Dendritic cell treated with granulocyte-macrophage colony-stimulating factor and Interleukin-4, amounts not matched to agents 40 ng/mL and 50 ng/mL, for 4 days (primary cell): ENCODE data around the gene KIAA2012.
"Not testable (repeated sequence)": the region's sequence is repeated elsewhere in the genome, so short reads cannot be mapped to it uniquely, and the experiment has no call there.

Experiments used
- H3K27ac Mint-ChIP-seq: one replicate; pipeline ENCODE4 v1.8.0; 2022; ENCODE audit warnings: mild to moderate bottlenecking, mixed read lengths
- H3K27me3 Mint-ChIP-seq: one replicate; pipeline ENCODE4 v1.8.0; 2022; ENCODE audit warnings: mild to moderate bottlenecking, mixed read lengths
- H3K36me3 Mint-ChIP-seq: one replicate; pipeline ENCODE4 v1.8.0; 2022; ENCODE audit warnings: low read depth, mixed read lengths
- H3K4me1 Mint-ChIP-seq: one replicate; pipeline ENCODE4 v1.8.0; 2022; ENCODE audit warnings: low read depth, mixed read lengths
- H3K4me3 Mint-ChIP-seq: one replicate; pipeline ENCODE4 v1.8.0; 2022; ENCODE audit warnings: mild to moderate bottlenecking, moderate library complexity, mixed read lengths
- H3K9me3 Mint-ChIP-seq: one replicate; pipeline ENCODE4 v1.8.0; 2022; ENCODE audit warnings: mixed read lengths
- intact Hi-C: fragments of 100-400 bp; cut with micrococcal nuclease; formaldehyde crosslinking; loops from one replicate; pipeline ENCODE4 v1.15.0; 2022

The KIAA2012 gene

DNA sequence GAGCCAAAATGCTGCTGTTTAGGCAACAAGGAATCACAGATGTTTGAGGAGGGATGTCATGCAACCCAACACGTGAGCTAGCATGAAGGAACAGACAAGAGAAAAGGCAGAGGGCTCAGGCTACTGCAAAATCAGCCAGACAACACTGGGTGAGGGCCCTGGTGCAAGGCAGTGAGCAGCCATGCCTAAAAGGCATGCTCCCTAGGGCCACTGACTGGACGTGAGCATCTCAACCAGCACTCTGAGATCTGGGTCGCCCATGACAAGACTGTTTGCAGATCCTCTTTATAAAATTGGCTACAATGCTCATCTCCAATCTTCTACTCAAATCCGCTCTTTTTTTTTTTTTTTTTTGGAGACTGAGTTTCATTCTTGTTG lies 49.1 kb downstream of the KIAA2012 start:
- peak overlapping the region; percentile 87 for H3K27ac Mint-ChIP-seq
- H3K27me3 Mint-ChIP-seq = peaks cover 3% of the 10 kb centered on the region
- intact Hi-C loops = no loop called here
- H3K9me3 Mint-ChIP-seq = peaks cover 12% of the 10 kb centered on the region
- H3K36me3 Mint-ChIP-seq = peaks cover 9% of the 10 kb centered on the region
- peaks cover 40% of the 10 kb centered on the region for H3K4me1 Mint-ChIP-seq
- peak overlapping the region; percentile 0 for H3K4me3 Mint-ChIP-seq

DNA sequence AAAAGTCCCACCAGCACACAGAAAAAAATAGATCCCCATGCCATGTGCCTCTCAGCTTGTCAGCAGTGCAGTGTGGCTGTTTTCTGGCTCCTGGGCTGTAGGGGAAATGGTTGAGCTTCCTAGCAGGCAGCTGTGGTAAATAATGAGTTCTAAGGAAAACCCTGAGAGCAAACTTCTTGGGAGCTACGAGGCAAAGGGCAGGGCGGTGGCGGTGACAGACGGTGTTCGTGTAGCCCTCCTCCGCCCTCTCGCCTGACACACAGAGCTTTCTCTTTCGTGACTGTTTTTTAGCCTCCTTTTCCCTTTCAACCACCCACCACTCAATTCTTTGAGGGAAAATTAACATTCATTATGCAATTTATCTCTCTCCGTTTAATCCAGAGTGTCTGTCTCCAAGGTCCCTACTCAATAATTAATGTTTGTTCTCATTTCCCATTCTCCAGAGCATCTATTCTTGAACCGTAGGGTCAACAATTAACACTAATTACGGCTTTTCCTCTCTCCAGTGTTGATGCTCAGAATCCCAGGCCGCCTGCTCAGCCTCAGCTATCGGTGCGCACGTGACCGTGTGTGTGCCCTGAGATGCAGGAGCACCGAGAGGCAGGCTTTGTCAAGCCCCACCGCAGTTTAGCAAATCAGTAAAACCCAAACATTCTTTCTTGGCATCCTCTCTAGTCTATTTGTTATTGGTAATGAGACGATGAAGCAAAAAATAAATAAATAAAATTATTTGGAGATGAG lies 50.1 kb downstream of the KIAA2012 start:
- Mint-ChIP-seq H3K9me3 (peaks cover 12% of the 10 kb centered on the region), H3K4me3 (peak overlapping the region; percentile 55), H3K36me3 (peaks cover 9% of the 10 kb centered on the region), H3K27ac (peak overlapping the region; percentile 87), H3K4me1 (peaks cover 50% of the 10 kb centered on the region), H3K27me3 (peaks cover 3% of the 10 kb centered on the region)
- intact Hi-C loops = no loop called here

DNA sequence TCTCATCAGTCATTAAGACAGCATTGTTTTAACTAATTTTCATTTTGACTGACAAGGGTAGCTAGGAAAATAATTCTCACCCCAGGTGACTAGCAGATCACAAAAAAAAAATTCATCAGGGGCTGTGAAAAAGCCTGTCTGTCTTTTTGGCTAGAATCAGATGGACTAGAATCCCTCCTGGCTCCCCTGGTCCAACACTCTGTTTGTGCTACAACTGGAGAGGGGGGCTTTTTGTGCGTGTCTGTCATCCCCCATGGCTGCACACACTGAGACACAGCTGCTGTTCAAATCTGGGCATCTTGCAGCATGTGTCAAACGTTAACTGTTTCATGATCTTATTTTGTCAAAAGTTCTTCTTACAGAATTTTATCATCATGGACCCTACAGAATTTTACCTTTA lies 51.2 kb downstream of the KIAA2012 start:
- H3K36me3 Mint-ChIP-seq = peaks cover 9% of the 10 kb centered on the region
- intact Hi-C loops = no loop called here
- no peak overlapping the region for H3K4me3 Mint-ChIP-seq
- H3K9me3 Mint-ChIP-seq = peaks cover 12% of the 10 kb centered on the region
- peaks cover 3% of the 10 kb centered on the region for H3K27me3 Mint-ChIP-seq
- peak overlapping the region; percentile 87 for H3K27ac Mint-ChIP-seq
- H3K4me1 Mint-ChIP-seq = peaks cover 50% of the 10 kb centered on the region

DNA sequence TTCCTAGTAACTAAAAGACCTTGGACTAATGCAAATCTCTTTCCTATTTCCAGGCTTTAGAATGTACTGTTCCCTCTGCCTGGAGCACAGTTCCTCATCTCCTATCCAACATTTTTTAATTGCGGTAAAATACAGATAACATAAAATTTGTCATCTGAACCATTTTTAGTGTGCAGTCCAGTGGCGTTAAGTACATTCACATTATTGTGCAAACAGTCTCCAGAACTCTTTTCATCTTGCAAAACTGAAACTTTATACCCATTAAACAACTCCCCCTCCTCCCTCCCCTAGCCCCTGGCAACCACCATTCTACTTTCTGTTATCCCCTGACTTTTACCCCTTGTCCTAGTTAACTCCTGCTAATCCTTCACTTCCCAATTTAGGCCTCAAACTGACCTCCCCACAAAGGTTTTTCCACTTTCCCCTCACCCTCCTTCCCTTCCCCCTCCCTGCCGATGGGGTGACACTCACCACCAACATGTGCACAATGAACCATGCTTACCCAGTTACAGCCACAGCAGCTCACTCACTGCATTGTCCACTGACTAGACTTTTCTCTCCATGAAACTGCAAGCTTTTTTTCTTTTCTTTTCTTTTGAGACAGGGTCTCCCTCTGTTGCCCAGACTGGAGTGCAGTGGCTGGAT lies 54.8 kb downstream of the KIAA2012 start:
- peaks cover 28% of the 10 kb centered on the region for H3K4me1 Mint-ChIP-seq
- no peak overlapping the region for H3K27ac Mint-ChIP-seq
- H3K36me3 Mint-ChIP-seq = no peaks in the 10 kb centered on the region
- no peaks in the 10 kb centered on the region for H3K9me3 Mint-ChIP-seq
- H3K4me3 Mint-ChIP-seq = no peak overlapping the region
- intact Hi-C loops = no loop called here
- H3K27me3 Mint-ChIP-seq = peaks cover 3% of the 10 kb centered on the region

DNA sequence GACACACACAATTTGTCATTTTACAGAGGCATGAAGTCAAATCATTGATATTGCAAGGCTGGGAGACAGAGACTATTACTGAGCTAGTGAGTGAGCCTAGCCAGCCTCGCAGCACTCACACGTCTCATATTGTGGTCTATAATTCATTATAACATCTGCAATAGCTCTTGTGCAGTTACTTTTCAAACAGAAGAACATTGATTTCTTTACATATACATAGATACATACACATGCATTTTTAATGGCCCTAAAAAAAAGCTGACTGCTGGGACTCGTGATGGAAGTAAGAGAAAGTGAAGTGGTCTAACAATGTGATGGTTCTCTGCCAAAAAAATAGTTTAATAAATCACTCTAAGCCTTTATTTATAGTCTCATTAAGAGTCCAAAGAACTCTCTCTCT lies 56.8 kb downstream of the KIAA2012 start:
- no peaks in the 10 kb centered on the region for H3K27me3 Mint-ChIP-seq
- no peaks in the 10 kb centered on the region for H3K9me3 Mint-ChIP-seq
- H3K4me1 Mint-ChIP-seq = peaks cover 12% of the 10 kb centered on the region
- H3K27ac Mint-ChIP-seq = no peak overlapping the region
- intact Hi-C loops = no loop called here
- H3K36me3 Mint-ChIP-seq = no peaks in the 10 kb centered on the region
- no peak overlapping the region for H3K4me3 Mint-ChIP-seq

DNA sequence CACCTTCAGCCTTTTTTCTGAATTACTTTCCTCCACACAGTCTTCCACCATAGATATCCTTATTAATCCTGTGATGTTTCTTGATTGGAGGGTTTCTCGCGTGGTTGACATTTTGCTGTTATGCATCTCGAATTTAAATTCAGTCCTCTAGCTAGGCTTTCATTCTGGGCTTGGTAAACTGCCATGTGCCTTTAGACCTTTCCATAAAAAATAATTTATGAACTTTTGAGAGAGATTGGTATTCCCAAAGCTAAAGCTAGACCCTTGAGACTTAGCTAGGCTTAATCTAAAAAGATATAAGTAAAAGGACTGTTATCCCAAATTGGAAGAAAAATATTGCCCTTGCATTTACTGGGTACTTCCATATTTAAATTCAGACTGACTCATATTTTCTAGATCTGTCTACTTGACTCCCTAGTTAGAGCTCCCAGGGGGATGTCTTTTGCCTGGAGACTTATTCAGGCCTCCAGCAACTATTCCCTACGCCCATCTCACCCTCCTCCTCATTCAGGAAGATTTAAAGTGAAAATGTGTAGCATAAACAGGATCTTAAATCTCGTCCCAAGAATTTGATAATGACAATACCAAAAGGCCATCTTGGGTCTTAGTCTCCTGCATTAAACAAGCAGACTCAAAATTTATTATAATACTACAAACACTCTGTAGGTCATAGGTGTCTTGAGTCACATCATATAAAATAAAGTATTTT lies 60.3 kb downstream of the KIAA2012 start:
- intact Hi-C loops = no loop called here
- no peaks in the 10 kb centered on the region for H3K27me3 Mint-ChIP-seq
- H3K9me3 Mint-ChIP-seq = no peaks in the 10 kb centered on the region
- no peaks in the 10 kb centered on the region for H3K4me1 Mint-ChIP-seq
- H3K4me3 Mint-ChIP-seq = no peak overlapping the region
- H3K27ac Mint-ChIP-seq = no peak overlapping the region
- H3K36me3 Mint-ChIP-seq = no peaks in the 10 kb centered on the region

DNA sequence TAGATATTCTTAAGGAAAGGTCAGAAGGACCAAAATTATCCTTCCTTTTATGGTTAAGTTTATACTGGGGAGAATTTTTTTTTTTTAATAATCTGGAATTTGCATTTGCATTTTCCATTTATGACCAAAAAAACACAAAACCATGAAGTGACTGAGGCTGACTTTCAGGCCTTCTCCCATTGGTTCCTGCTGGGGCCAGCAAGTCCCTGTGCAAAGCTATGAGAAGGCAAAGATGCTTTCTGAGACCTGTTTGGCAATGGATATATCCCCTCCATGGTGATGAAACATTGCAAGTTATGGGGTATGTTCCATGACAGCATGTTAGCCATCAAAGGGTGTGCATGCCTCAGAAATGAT lies 60.8 kb downstream of the KIAA2012 start:
- Mint-ChIP-seq H3K27ac (no peak overlapping the region), H3K36me3 (no peaks in the 10 kb centered on the region), H3K4me3 (no peak overlapping the region), H3K9me3 (no peaks in the 10 kb centered on the region), H3K4me1 (no peaks in the 10 kb centered on the region), H3K27me3 (no peaks in the 10 kb centered on the region)
- intact Hi-C loops = no loop called here

DNA sequence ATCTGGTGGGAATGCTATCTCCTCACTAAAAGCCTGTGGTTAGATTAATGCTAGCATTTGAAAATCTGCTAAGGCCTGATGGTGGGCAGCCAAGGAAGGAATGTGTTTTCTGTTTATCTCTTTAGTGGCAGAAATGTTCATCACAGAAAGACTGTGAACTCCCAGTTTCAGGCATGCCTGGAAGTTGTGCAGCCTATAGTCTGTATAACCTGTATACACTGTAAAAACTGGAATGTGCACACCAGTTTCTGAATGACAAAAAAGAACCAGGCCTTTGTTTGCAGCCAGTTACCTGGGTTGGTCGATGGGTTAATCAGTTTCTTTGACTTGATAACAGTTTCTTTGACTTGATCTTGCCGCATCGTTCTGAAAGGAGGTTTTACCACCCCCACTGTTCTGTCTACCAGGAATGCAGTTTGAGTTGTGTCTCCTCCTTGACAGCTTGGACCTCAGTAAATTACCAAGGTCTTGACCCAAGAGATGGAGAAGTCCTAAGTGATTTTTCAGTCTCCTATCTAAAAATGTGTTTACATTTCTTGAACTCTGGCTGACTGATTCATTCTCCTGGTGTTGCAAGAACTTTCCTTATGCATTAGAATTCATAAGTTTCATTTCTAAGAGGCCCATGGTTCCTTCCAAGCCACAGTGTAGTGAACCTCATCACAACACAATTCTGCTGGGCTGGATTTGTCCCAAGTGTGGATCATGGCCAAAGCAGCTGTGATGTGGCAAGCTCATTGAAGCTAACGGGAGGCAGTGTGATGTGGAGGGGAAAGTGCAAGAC lies 62.2 kb downstream of the KIAA2012 start:
- intact Hi-C loops = no loop called here
- no peak overlapping the region for H3K4me3 Mint-ChIP-seq
- no peaks in the 10 kb centered on the region for H3K9me3 Mint-ChIP-seq
- no peaks in the 10 kb centered on the region for H3K4me1 Mint-ChIP-seq
- H3K36me3 Mint-ChIP-seq = no peaks in the 10 kb centered on the region
- no peak overlapping the region for H3K27ac Mint-ChIP-seq
- no peaks in the 10 kb centered on the region for H3K27me3 Mint-ChIP-seq

DNA sequence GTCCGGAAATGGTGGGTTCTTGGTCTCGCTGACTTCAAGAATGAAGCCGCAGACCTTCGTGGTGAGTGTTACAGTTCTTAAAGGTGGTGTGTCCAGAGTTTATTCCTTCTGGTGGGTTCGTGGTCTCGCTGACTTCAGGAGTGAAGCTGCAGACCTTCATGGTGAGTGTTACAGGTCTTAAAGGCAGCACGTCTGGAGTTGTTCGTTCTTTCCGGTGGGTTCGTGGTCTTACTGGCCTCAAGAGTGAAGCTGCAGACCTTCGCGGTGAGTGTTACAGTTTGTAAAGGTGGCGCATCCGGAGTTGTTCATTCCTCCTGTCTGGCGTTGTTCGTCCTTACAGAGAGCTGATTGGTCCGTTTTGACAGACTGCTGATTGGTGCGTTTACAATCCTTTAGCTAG lies 63.0 kb downstream of the KIAA2012 start:
- H3K27me3 Mint-ChIP-seq, H3K4me3 Mint-ChIP-seq, H3K4me1 Mint-ChIP-seq: not testable (repeated sequence)

DNA sequence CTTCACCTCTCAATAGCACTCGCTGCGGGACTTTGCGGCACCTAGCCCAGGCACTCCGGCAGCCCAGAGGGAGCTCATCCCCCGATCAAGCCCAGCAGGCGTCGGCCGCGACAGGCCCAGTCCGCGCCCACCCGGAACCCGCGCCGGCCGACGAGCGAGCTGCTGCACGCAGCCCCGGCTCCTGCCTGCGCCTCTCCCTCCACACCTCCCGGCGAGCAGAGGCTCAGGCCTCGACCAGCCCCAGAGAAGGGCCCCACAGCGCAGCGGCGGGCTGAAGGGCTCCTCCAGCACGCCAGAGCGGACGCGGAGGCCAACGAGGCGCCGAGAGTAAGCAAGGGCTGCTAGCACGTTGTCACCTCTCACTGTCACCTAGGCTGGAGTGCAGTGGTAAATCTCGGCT lies 63.5 kb downstream of the KIAA2012 start:
- Mint-ChIP-seq H3K9me3 (no peaks in the 10 kb centered on the region), H3K4me1 (peaks cover 10% of the 10 kb centered on the region), H3K27ac (no peak overlapping the region), H3K27me3 (no peaks in the 10 kb centered on the region), H3K36me3 (no peaks in the 10 kb centered on the region), H3K4me3 (no peak overlapping the region)
- intact Hi-C loops = no loop called here

More for the DNA sequence above, 63.0 kb downstream of the KIAA2012 start:
- H3K9me3 Mint-ChIP-seq, intact Hi-C loops, H3K36me3 Mint-ChIP-seq, H3K27ac Mint-ChIP-seq: not testable (repeated sequence)

DNA sequence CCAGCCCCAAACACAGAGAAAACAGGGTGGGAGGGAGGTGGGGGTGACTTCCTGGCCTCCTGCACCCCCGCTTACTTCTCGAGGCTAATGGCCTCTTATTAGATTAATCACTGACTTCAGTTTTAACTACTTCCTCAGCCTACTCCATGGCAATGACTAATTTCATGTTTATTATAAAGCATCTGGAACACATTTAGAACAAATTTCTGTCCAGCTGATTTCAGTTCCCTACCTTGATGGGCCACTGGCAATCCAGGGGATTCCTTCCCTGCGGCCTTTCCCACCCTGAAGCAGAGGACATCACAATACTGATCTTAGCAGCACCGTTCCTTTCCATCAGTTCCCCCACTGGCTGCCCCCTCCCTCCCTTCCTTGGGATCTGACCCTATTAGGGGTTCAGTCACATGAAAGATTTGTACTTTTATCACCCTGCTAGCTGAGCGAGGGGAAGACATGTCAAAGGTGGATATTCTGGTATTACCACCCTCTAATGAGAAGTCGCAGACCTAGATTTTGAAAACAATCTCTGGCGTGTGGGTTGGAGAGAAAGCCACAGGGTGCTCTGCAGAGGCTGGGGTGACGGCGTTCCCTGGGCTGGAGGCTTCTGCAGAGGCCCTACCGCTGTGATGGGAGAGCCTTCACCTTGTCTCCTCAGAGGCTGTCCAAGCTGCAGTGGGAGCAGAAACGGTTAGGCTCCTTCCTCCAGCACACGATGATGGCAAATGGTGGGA lies 67.6 kb downstream of the KIAA2012 start:
- Mint-ChIP-seq H3K27me3 (no peaks in the 10 kb centered on the region), H3K27ac (peak overlapping the region; percentile 66), H3K9me3 (no peaks in the 10 kb centered on the region), H3K36me3 (no peaks in the 10 kb centered on the region), H3K4me3 (no peak overlapping the region), H3K4me1 (peaks cover 14% of the 10 kb centered on the region)
- intact Hi-C loops = no loop called here

DNA sequence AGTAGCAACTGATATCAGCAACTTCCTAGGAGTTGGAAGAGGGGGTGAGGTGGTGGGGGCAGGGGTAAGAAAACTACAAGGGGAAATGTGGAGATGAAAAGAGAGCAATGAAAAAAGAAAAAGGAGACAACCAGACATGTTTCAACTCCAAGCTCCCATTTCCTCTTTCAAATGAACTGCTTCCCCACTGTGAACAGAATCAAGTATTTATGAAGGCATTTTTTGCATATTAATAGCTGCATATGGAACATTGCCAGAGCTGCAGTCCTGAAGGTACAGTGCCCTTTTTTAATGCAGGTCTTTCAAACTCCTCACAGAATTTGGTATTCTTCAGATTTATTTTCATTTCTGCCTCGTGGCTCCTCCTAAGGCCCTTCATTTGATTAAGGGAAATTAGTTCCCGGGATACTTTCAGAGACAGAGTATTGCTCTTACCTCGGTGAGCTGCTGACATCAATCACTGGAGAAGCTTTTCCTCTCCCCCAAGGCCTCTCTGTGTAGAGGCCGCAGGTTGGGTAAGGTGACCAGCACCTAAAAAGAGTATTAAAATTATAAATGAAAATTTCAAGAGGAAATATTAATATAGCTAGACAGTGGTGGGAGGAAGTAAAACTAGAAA lies 68.4 kb downstream of the KIAA2012 start:
- Mint-ChIP-seq H3K27ac (peak overlapping the region; percentile 66), H3K4me1 (peaks cover 14% of the 10 kb centered on the region), H3K27me3 (no peaks in the 10 kb centered on the region), H3K9me3 (no peaks in the 10 kb centered on the region), H3K36me3 (no peaks in the 10 kb centered on the region), H3K4me3 (no peak overlapping the region)
- intact Hi-C loops = no loop called here

DNA sequence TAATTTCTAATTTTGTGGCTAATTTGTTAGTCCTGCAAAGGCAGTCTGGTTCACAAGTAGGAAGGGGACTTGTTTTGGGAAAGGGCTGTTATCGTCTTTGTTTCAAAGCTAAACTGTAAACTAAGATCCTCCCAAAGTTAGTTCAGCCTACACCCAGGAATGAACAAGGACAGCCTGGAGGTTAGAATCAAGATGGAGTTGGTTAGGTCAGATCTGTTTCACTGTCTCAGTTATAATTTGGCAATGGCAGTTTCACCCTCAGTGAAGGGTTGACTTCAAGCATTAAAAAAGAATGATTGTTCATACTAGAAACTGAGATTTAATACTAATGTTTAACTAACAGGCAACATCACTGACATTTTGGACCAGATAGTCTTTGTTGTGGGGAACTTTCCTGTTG lies 69.5 kb downstream of the KIAA2012 start:
- no peak overlapping the region for H3K27ac Mint-ChIP-seq
- no peaks in the 10 kb centered on the region for H3K36me3 Mint-ChIP-seq
- no peaks in the 10 kb centered on the region for H3K9me3 Mint-ChIP-seq
- H3K4me1 Mint-ChIP-seq = peaks cover 14% of the 10 kb centered on the region
- H3K27me3 Mint-ChIP-seq = peaks cover 2% of the 10 kb centered on the region
- no peak overlapping the region for H3K4me3 Mint-ChIP-seq
- intact Hi-C loops = no loop called here
